Measurements from ENCODE around the gene CCBE1.
A peak's percentile ranks its signal among the peaks of the same experiment; 100 is the strongest.

The CCBE1 gene

GRCh38 chr18:59437851-59438569 is 259.2 kb downstream of the CCBE1 start:
- no peak for DNase-seq (ENCODE audit: low read depth, low spot score)

GRCh38 chr18:59432803-59433597 is 264.2 kb downstream of the CCBE1 start:
- no peak overlapping the region for H3K27ac ChIP-seq
- DNase-seq (ENCODE audit: low read depth, low spot score), result no peak

More at GRCh38 chr18:59437851-59438569, 259.2 kb downstream of the CCBE1 start:
- H3K27ac ChIP-seq, result no peak overlapping the region

- no peak for DNase-seq (ENCODE audit: low read depth, low spot score)
- no peak overlapping the region for H3K27ac ChIP-seq
These were observed 266.1 kb downstream of the CCBE1 start for GRCh38 chr18:59431131-59431530.

GRCh38 chr18:59429608-59430007 is 267.6 kb downstream of the CCBE1 start:
- no peak overlapping the region for H3K27ac ChIP-seq
- no peak for DNase-seq (ENCODE audit: low read depth, low spot score)

- DNase-seq (ENCODE audit: low read depth, low spot score), result no peak
- H3K27ac ChIP-seq, result no peak overlapping the region
These were observed 269.2 kb downstream of the CCBE1 start for GRCh38 chr18:59428018-59428417.

- H3K27ac ChIP-seq, result no peak overlapping the region
- peak; percentile 92 for DNase-seq (ENCODE audit: low read depth, low spot score)
These were observed 270.4 kb downstream of the CCBE1 start for GRCh38 chr18:59426855-59427254.

GRCh38 chr18:59423259-59423658 is 274.0 kb downstream of the CCBE1 start:
- DNase-seq (ENCODE audit: low read depth, low spot score), result no peak
- H3K27ac ChIP-seq, result no peak overlapping the region

- H3K27ac ChIP-seq, result no peak overlapping the region
- no peak for DNase-seq (ENCODE audit: low read depth, low spot score)
These were observed 277.0 kb downstream of the CCBE1 start for GRCh38 chr18:59420244-59420643.

- no peak for DNase-seq (ENCODE audit: low read depth, low spot score)
- no peak overlapping the region for H3K27ac ChIP-seq
These were observed 277.8 kb downstream of the CCBE1 start for GRCh38 chr18:59419386-59419785.

GRCh38 chr18:59416818-59417217 is 280.4 kb downstream of the CCBE1 start:
- DNase-seq (ENCODE audit: low read depth, low spot score), result no peak
- H3K27ac ChIP-seq, result no peak overlapping the region

- no peak for DNase-seq (ENCODE audit: low read depth, low spot score)
- H3K27ac ChIP-seq, result no peak overlapping the region
These were observed 283.0 kb downstream of the CCBE1 start for GRCh38 chr18:59414111-59414653.

GRCh38 chr18:59402432-59403090 is 294.7 kb downstream of the CCBE1 start:
- DNase-seq (ENCODE audit: low read depth, low spot score), result peak; percentile 24
- H3K27ac ChIP-seq, result no peak overlapping the region

- H3K27ac ChIP-seq, result no peak overlapping the region
- no peak for DNase-seq (ENCODE audit: low read depth, low spot score)
These were observed 296.8 kb downstream of the CCBE1 start for GRCh38 chr18:59400407-59400806.

- no peak for DNase-seq (ENCODE audit: low read depth, low spot score)
- H3K27ac ChIP-seq, result no peak overlapping the region
These were observed 301.7 kb downstream of the CCBE1 start for GRCh38 chr18:59395226-59396175.

- no peak for DNase-seq (ENCODE audit: low read depth, low spot score)
- H3K27ac ChIP-seq, result no peak overlapping the region
These were observed 303.8 kb downstream of the CCBE1 start for GRCh38 chr18:59393381-59393780.

GRCh38 chr18:59388817-59389216 is 308.4 kb downstream of the CCBE1 start:
- DNase-seq (ENCODE audit: low read depth, low spot score), result no peak
- no peak overlapping the region for H3K27ac ChIP-seq

GRCh38 chr18:59387687-59388565 is 309.3 kb downstream of the CCBE1 start:
- DNase-seq (ENCODE audit: low read depth, low spot score), result no peak
- no peak overlapping the region for H3K27ac ChIP-seq

GRCh38 chr18:59386909-59387686 is 310.1 kb downstream of the CCBE1 start:
- DNase-seq (ENCODE audit: low read depth, low spot score), result no peak
- H3K27ac ChIP-seq, result no peak overlapping the region

All from epithelial cell of prostate (primary cell).